Cardiac fibroblast (primary cell): ENCODE results near the gene CSTPP1.

Source experiments
- DNase-seq, 2 donors: peaks; one replicate each; pipeline versions ENCODE4 v3.0.0 to v3.0.0-alpha.2; 2010; ENCODE audit warnings: low read depth in 2 of 2
- H3K4me3 ChIP-seq, 2 donors: replicated peaks in 1 of 2; 1 replicate in 1 of 2; 2 replicates in 1 of 2; pipeline ENCODE4 v1.5.1; 2011; ENCODE audit warnings: low read depth in 2 of 2, low read length in 2 of 2, mild to moderate bottlenecking in 2 of 2, moderate library complexity in 1 of 2
- CTCF ChIP-seq: IDR thresholded peaks from one replicate; pipeline ENCODE4 v1.5.1; 2011; ENCODE audit warnings: low read depth, mild to moderate bottlenecking, low read length, inconsistent platforms

Gene CSTPP1

GRCh38 chr11:46966773-46967172, 30.2 kb downstream of the CSTPP1 start:
- H3K4me3 ChIP-seq = no peak overlapping the region
- no peak for TF ChIP-seq CTCF
- DNase-seq = no peak

DNA sequence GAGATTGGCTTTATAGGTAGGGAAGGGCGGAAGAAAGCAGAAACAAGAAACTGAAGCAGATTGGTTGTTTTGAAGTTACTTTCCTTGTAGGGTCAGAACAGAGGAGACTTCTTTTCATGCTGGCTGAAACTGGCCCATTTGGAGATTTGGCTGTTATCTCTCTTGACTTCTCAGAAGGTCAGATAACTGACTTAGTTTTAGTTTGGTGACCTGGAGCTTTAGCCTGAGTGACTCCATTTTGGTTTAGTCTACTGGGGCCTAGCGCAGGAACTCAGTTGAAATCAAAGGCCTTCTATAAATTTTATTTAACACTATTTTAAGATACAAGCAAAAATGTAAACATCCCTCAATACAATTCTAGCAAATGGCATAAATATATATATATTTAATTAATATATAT, 31.4 kb downstream of the CSTPP1 start:
- H3K4me3 ChIP-seq = no peak overlapping the region
- no peak for TF ChIP-seq CTCF
- DNase-seq = no peak

- H3K4me3 ChIP-seq = no peak overlapping the region
- no peak for DNase-seq
- TF ChIP-seq CTCF = no peak
Observed at GRCh38 chr11:46969379-46969778, 32.8 kb downstream of the CSTPP1 start.

- DNase-seq = no peak
- no peak for TF ChIP-seq CTCF
- H3K4me3 ChIP-seq = no peak overlapping the region
Observed at GRCh38 chr11:46970913-46971625, 34.5 kb downstream of the CSTPP1 start.

DNA sequence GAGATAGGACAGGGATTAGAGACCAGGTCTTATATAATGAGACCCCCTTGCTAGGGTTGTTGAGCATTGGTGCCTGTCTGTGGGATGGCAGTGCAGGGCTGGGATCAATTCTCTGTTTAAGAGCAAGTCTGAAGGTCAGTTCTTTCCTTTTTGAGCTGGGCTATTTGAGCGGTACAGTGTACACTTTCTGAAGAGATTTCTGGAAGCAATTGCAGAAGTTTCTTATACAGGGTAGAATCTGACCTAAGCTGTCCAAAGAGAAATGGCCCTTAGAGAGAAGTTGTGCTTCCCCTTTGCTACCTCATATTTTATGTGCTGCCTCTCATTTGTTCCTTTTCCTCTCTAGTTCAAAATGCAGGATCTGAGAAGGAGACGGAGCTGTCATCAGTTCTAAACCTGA, 35.8 kb downstream of the CSTPP1 start:
- no peak overlapping the region for H3K4me3 ChIP-seq
- no peak for TF ChIP-seq CTCF
- DNase-seq = no peak

DNA sequence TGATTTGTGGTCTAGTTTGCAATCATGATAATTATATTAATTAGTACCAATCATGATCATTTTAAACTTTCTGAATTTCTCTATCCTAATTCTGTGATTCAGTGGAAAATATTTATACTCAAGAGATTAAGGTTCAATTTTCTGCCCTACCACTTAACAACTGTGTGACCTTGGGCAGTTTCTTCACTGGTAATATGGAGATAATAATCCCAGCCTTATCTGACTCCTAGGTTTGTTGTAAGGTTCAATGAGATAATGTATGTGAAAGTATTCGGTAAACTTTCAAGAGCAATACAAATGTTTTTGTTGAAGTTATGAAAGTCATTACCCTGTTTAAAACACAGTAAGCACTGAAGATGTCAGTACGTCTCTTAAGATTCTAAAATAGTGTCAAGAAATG, 36.3 kb downstream of the CSTPP1 start:
- no peak for TF ChIP-seq CTCF
- H3K4me3 ChIP-seq = no peak overlapping the region
- no peak for DNase-seq
